ENCODE data around the gene PLBD2. TPM values are rescaled to one million over a fixed set of nuclear protein-coding genes. Genes with fewer than 3 reads are reported as not detected.

Gene PLBD2
- total and polyA plus RNA-seq, 10 of the 15 experiments (the other 5 are each of a cell fraction or from before 2014, with no cell fraction given), result 1.4 to 16.6 (median 5.9) TPM

- Histone ChIP-seq H3K4me3 (no peak overlapping the region), H3K36me3 (ENCODE audit: control insufficient read depth in 2 of 2, insufficient read depth in 2 of 2, low read length in 1 of 2) (no peaks in the 10 kb centered on the region; a peak in 3 of 4 replicates), H3K9me3 (replicated peaks; ENCODE audit: control insufficient read depth, insufficient read depth, low read length) (no peaks in the 10 kb centered on the region), H3K27me3 (replicated peaks in 1 of 2; ENCODE audit: control insufficient read depth in 2 of 2, insufficient read depth in 2 of 2, low read length in 1 of 2) (no peaks in the 10 kb centered on the region), H3K4me2 (ENCODE audit: control insufficient read depth, insufficient read depth) (no peak overlapping the region), H2AFZ (ENCODE audit: control insufficient read depth, low read depth, low read length) (no peak overlapping the region), H3K9ac (ENCODE audit: control insufficient read depth, insufficient read depth, low read length) (no peak overlapping the region), H3K79me2 (ENCODE audit: control insufficient read depth, insufficient read depth, low read length) (no peaks in the 10 kb centered on the region), H3K4me1 (ENCODE audit: control insufficient read depth, insufficient read depth, low read length) (no peaks in the 10 kb centered on the region; the same call in 1 of the 2 replicates), H3K27ac (ENCODE audit: control insufficient read depth, insufficient read depth) (no peak overlapping the region), H4K20me1 (ENCODE audit: control insufficient read depth, insufficient read depth) (no peaks in the 10 kb centered on the region)
- in situ Hi-C loops (cut with MboI), result no loop called here
- DNase-seq (ENCODE audit: low read depth, low spot score), result no peak
- POLR2A ChIA-PET, result no interaction called here
- WGBS (ENCODE audit: insufficient coverage, insufficient replicate concordance, low lambda C conversion rate, missing lambda C conversion rate), result 96% methylated on average over 11 of the region's 11 CpGs
- ATAC-seq, result no peak
- SMC1A ChIA-PET (ENCODE audit: uncharacterized antibody, unreplicated experiment), result no interaction called here
- FAIRE-seq, result no peak
- RAD21 ChIA-PET (ENCODE audit: unreplicated experiment), result no interaction called here
- BruUV-seq (replicated peaks), result no TSS peak
- TF ChIP-seq ELK1 (IDR thresholded peaks at IDR 0.05; ENCODE audit: low read depth, low read length) (no peak), SRF (IDR thresholded peaks at IDR 0.05; ENCODE audit: low read depth in 2 of 2, low read length in 2 of 2) (no peak), BHLHE40 (IDR thresholded peaks at IDR 0.05; ENCODE audit: borderline replicate concordance in 1 of 2, low read depth in 2 of 2, low read length in 1 of 2) (no peak), EZH2 (IDR thresholded peaks at IDR 0.05; ENCODE audit: borderline replicate concordance, control insufficient read depth, low read depth, low read length) (no peak), JUND (IDR thresholded peaks at IDR 0.05; ENCODE audit: low read depth, low read length) (no peak)
- CTCF ChIA-PET, result no interaction called here
- intact Hi-C loops (cut with micrococcal nuclease; ENCODE audit: unreplicated experiment), result no loop called here
Measured at GRCh38 chr12:113387631-113388030, 29.2 kb downstream of the PLBD2 start.

- no peaks in the 10 kb centered on the region for H3K9me3 ChIP-seq (replicated peaks; ENCODE audit: control insufficient read depth, insufficient read depth, low read length)
- CTCF ChIA-PET, result no interaction called here
- intact Hi-C loops (cut with micrococcal nuclease; ENCODE audit: unreplicated experiment), result no loop called here
- TF ChIP-seq NR2C2 (IDR thresholded peaks at IDR 0.05; ENCODE audit: borderline replicate concordance, control insufficient read depth, insufficient read length, low read depth) (no peak), ELK1 (IDR thresholded peaks at IDR 0.05; ENCODE audit: low read depth, low read length) (no peak), ZNF687 (IDR thresholded peaks at IDR 0.05) (no peak), HDAC6 (IDR thresholded peaks at IDR 0.05; ENCODE audit: unreplicated experiment) (no peak), NR2C1 (IDR thresholded peaks at IDR 0.05) (no peak)
Measured at GRCh38 chr12:113388351-113388750, 30.0 kb downstream of the PLBD2 start.

More at GRCh38 chr12:113388351-113388750, 30.0 kb downstream of the PLBD2 start:
- SMC1A ChIA-PET (ENCODE audit: uncharacterized antibody, unreplicated experiment), result no interaction called here
- no peaks in the 10 kb centered on the region for H4K20me1 ChIP-seq (ENCODE audit: control insufficient read depth, insufficient read depth)
- H3K27ac ChIP-seq (ENCODE audit: control insufficient read depth, insufficient read depth), result no peak overlapping the region
- no peak for ATAC-seq
- no peak overlapping the region for H3K4me2 ChIP-seq (ENCODE audit: control insufficient read depth, insufficient read depth)
- POLR2A ChIA-PET, result no interaction called here
- H3K4me3 ChIP-seq, result no peak overlapping the region
- H3K9ac ChIP-seq (ENCODE audit: control insufficient read depth, insufficient read depth, low read length), result no peak overlapping the region
- H3K79me2 ChIP-seq (ENCODE audit: control insufficient read depth, insufficient read depth, low read length), result no peaks in the 10 kb centered on the region
- no peak for FAIRE-seq
- H3K27me3 ChIP-seq (replicated peaks in 1 of 2; ENCODE audit: control insufficient read depth in 2 of 2, insufficient read depth in 2 of 2, low read length in 1 of 2), result no peaks in the 10 kb centered on the region
- in situ Hi-C loops (cut with MboI), result no loop called here
- DNase-seq (ENCODE audit: low read depth, low spot score), result no peak
- RAD21 ChIA-PET (ENCODE audit: unreplicated experiment), result no interaction called here
- no peaks in the 10 kb centered on the region; the same call in 1 of the 2 replicates for H3K4me1 ChIP-seq (ENCODE audit: control insufficient read depth, insufficient read depth, low read length)
- no TSS peak for BruUV-seq (replicated peaks)
- H3K36me3 ChIP-seq (ENCODE audit: control insufficient read depth in 2 of 2, insufficient read depth in 2 of 2, low read length in 1 of 2), result no peaks in the 10 kb centered on the region; a peak in 3 of 4 replicates
- no peak overlapping the region for H2AFZ ChIP-seq (ENCODE audit: control insufficient read depth, low read depth, low read length)
- 80% methylated on average over 14 of the region's 14 CpGs for WGBS (ENCODE audit: insufficient coverage, insufficient replicate concordance, low lambda C conversion rate, missing lambda C conversion rate)

All from GM12878 (cell line).